ENCODE data around the gene CAPN12. TPM values are rescaled to one million over a fixed set of nuclear protein-coding genes. Genes with fewer than 3 reads are reported as not detected.
"Not testable (repeated sequence)": the region's sequence is repeated elsewhere in the genome, so short reads cannot be mapped to it uniquely, and the experiment has no call there.

CAPN12 gene
- total RNA-seq, 3 donors from 2014 or later (not counting 1 experiment from before 2014, with no cell fraction given) = 7.4 to 51.0 (median 26.7) TPM

- no peak overlapping the region for H3K27ac ChIP-seq (ENCODE audit: low read length)
Measured at GRCh38 chr19:38792250-38793111, 48.2 kb upstream of the CAPN12 start.

GRCh38 chr19:38791451-38792064 lies 47.3 kb upstream of the CAPN12 start:
- H3K36me3 Mint-ChIP-seq; H3K4me1 Mint-ChIP-seq; DNase-seq; H3K27ac Mint-ChIP-seq; H3K27me3 ChIP-seq (ENCODE audit: control insufficient read depth, insufficient read depth, low read length); H3K9me3 ChIP-seq (ENCODE audit: control insufficient read depth, insufficient read depth, low read length); H3K9me3 Mint-ChIP-seq; H3K36me3 ChIP-seq (ENCODE audit: control insufficient read depth, insufficient read depth, low read length); H3K27me3 Mint-ChIP-seq (ENCODE audit: low read depth in 2 of 2); H3K4me3 ChIP-seq (ENCODE audit: low read length); H3K4me3 Mint-ChIP-seq; H3K27ac ChIP-seq (ENCODE audit: low read length): not testable (repeated sequence)
- ATAC-seq = peak; percentile 88 to 94 (median 90)
- no CpG with 5 or more reads among the region's 40 CpGs for WGBS (ENCODE audit: insufficient coverage)
- H3K4me1 ChIP-seq (ENCODE audit: control insufficient read depth, insufficient read depth, low read length) = peaks cover 13% of the 10 kb centered on the region
- intact Hi-C loops (cut with micrococcal nuclease) = loop anchor here (2.0 kb wide), 1 partner anchor 17 kb away; no protein-coding TSS in a partner anchor

More at GRCh38 chr19:38792250-38793111, 48.2 kb upstream of the CAPN12 start:
- peaks cover 13% of the 10 kb centered on the region for H3K4me1 ChIP-seq (ENCODE audit: control insufficient read depth, insufficient read depth, low read length)
- DNase-seq (peak; percentile 48 to 59), ATAC-seq (peak; percentile 49 to 60 (median 50))
- Mint-ChIP-seq H3K27ac (peak overlapping the region in 1 of 2 donors; percentile 22), H3K36me3 (no peaks in the 10 kb centered on the region), H3K4me1 (no peaks in the 10 kb centered on the region), H3K27me3 (ENCODE audit: low read depth in 2 of 2) (no peaks in the 10 kb centered on the region), H3K4me3 (peak overlapping the region; percentile 69), H3K9me3 (no peaks in the 10 kb centered on the region)
- no peaks in the 10 kb centered on the region for H3K9me3 ChIP-seq (ENCODE audit: control insufficient read depth, insufficient read depth, low read length)
- peak; percentile 55 for TF ChIP-seq CTCF (IDR thresholded peaks at IDR 0.05)
- H3K27me3 ChIP-seq (ENCODE audit: control insufficient read depth, insufficient read depth, low read length) = no peaks in the 10 kb centered on the region
- intact Hi-C loops (cut with micrococcal nuclease) = loop anchor here (2.0 kb wide), 1 partner anchor 18 kb away; no protein-coding TSS in a partner anchor
- H3K4me3 ChIP-seq (ENCODE audit: low read length) = peak overlapping the region; percentile 37
- 15% methylated on average over 62 of the region's 71 CpGs for WGBS (ENCODE audit: insufficient coverage)
- no peaks in the 10 kb centered on the region for H3K36me3 ChIP-seq (ENCODE audit: control insufficient read depth, insufficient read depth, low read length)

GRCh38 chr19:38790507-38791403 lies 46.5 kb upstream of the CAPN12 start:
- WGBS (ENCODE audit: insufficient coverage) = 89% methylated on average over 2 of the region's 49 CpGs
- not testable (repeated sequence) for H3K4me3 ChIP-seq (ENCODE audit: low read length); H3K27ac ChIP-seq (ENCODE audit: low read length)

DNA sequence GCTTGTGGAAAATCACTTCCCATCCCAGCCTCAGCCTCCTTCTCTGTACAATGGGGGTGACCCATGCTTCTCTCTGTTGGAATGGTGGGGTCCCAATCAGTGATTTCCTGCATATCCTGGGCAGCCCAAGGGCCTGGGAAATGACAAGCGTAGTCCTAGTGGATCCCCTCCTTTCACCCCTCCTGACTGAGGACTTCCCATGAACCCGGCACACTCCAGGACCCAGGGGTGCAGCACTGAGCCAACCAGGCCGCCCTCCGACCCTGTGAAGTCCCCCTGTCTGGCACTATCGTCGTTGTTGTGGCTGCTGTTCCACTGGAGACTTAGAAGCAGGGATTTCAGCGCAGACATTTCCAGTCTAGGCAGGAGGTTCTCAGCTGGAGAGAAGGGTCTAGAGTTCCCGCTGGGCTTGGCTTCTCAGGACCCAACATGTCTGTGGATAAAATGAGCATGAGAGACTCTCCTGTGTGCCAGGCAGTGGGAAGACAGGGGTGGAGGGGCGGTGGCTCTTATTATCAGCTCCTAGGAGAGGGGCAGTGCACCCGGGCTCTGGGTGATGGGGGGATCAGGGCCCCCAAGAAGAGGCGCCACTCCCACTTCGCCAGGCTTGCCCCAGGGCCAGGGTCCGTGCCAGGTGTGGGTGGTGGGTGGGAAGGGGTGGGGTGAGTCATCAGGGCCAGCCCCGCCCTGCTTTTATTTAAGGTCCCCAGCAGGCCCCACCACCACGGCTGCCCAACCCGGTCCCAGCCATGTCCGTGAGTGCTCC lies 44.4 kb upstream of the CAPN12 start, which contains the start of gene LGALS7B:
LGALS7B (plus strand) TSS at position 723 of the 766 bp plus-strand sequence; CDS start at position 750, 27 bp downstream.
- no peaks in the 10 kb centered on the region for H3K27me3 Mint-ChIP-seq (ENCODE audit: low read depth in 2 of 2)
- Histone ChIP-seq H3K36me3 (ENCODE audit: control insufficient read depth, insufficient read depth, low read length) (no peaks in the 10 kb centered on the region), H3K9me3 (ENCODE audit: control insufficient read depth, insufficient read depth, low read length) (no peaks in the 10 kb centered on the region), H3K4me1 (ENCODE audit: control insufficient read depth, insufficient read depth, low read length) (peaks cover 13% of the 10 kb centered on the region), H3K4me3 (ENCODE audit: low read length) (no peak within 1 kb of the TSS), H3K27ac (ENCODE audit: low read length) (no peak within 1 kb of the TSS), H3K27me3 (ENCODE audit: control insufficient read depth, insufficient read depth, low read length) (no peaks in the 10 kb centered on the region)
- TF ChIP-seq CTCF (IDR thresholded peaks at IDR 0.05) = no peak
- no peaks in the 10 kb centered on the region for H3K9me3 Mint-ChIP-seq
- intact Hi-C loops (cut with micrococcal nuclease) = no loop called here
- H3K27ac Mint-ChIP-seq = no peak within 1 kb of the TSS
- 92% methylated on average over 9 of the region's 17 CpGs for WGBS (ENCODE audit: insufficient coverage)
- H3K4me3 Mint-ChIP-seq = no peak within 1 kb of the TSS
- H3K36me3 Mint-ChIP-seq = no peaks in the 10 kb centered on the region
- H3K4me1 Mint-ChIP-seq = no peaks in the 10 kb centered on the region
- no peak for DNase-seq
- ATAC-seq = no peak

More at GRCh38 chr19:38790507-38791403, 46.5 kb upstream of the CAPN12 start:
- H3K36me3 ChIP-seq (ENCODE audit: control insufficient read depth, insufficient read depth, low read length); H3K9me3 Mint-ChIP-seq; H3K9me3 ChIP-seq (ENCODE audit: control insufficient read depth, insufficient read depth, low read length); H3K4me3 Mint-ChIP-seq; ATAC-seq; H3K27ac Mint-ChIP-seq; H3K4me1 Mint-ChIP-seq; H3K27me3 Mint-ChIP-seq (ENCODE audit: low read depth in 2 of 2); DNase-seq; H3K36me3 Mint-ChIP-seq; intact Hi-C loops (cut with micrococcal nuclease); H3K27me3 ChIP-seq (ENCODE audit: control insufficient read depth, insufficient read depth, low read length): not testable (repeated sequence)
- peaks cover 13% of the 10 kb centered on the region for H3K4me1 ChIP-seq (ENCODE audit: control insufficient read depth, insufficient read depth, low read length)

Data from natural killer cell (primary cell).